ENCODE measurements around the gene GNAS-AS1.

- no peak for TF ChIP-seq ZNF274 (IDR thresholded peaks at IDR 0.05; ENCODE audit: borderline replicate concordance, extremely low read depth, low read length)
- no peak for TF ChIP-seq CTCF (IDR thresholded peaks at IDR 0.05; ENCODE audit: control extremely low read depth in 1 of 3, insufficient read depth in 1 of 3, low read depth in 1 of 3, low read length in 3 of 3)
- no peak for TF ChIP-seq EGR1 (IDR thresholded peaks at IDR 0.05; ENCODE audit: borderline replicate concordance, low read depth, low read length)
- TF ChIP-seq CHD2 (IDR thresholded peaks at IDR 0.05; ENCODE audit: low read length): no peak
- TF ChIP-seq USF2 (IDR thresholded peaks at IDR 0.05; ENCODE audit: low read length): no peak
- TF ChIP-seq TBP (IDR thresholded peaks at IDR 0.05; ENCODE audit: low read depth, low read length): no peak
- TF ChIP-seq NRF1 (IDR thresholded peaks at IDR 0.05; ENCODE audit: low read depth, low read length): no peak
These were observed 14.0 kb downstream of the GNAS-AS1 start for GRCh38 chr20:58836616-58837204.
